Mucosa of stomach (tissue), 1 donor: ENCODE results near the gene ZNF710.

ENCODE experiments used
- H3K27me3 ChIP-seq: one replicate; pipeline ENCODE4 v1.7.0; 2013; ENCODE audit warnings: mild to moderate bottlenecking, low read length; ENCODE audit not compliant: control insufficient read depth, insufficient read depth
- H3K36me3 ChIP-seq: one replicate; pipeline ENCODE4 v1.7.0; 2013; ENCODE audit warnings: low read length; ENCODE audit not compliant: control insufficient read depth, insufficient read depth
- H3K4me1 ChIP-seq: one replicate; pipeline ENCODE4 v1.7.0; 2013; ENCODE audit warnings: mild to moderate bottlenecking, low read length; ENCODE audit not compliant: control insufficient read depth, insufficient read depth
- H3K4me3 ChIP-seq: one replicate; pipeline ENCODE4 v1.7.0; 2013; ENCODE audit warnings: low read length
- H3K9ac ChIP-seq: one replicate; pipeline ENCODE4 v1.7.0; 2013; ENCODE audit warnings: mild to moderate bottlenecking, low read length, moderate library complexity
- H3K9me3 ChIP-seq: one replicate; pipeline ENCODE4 v1.7.0; 2013; ENCODE audit warnings: mild to moderate bottlenecking, low read length, moderate library complexity; ENCODE audit not compliant: control insufficient read depth
- donor health status: Pancreatic carcinoma.

Gene ZNF710

GRCh38 chr15:90037961-90038631 lies 37.0 kb downstream of the ZNF710 start:
- Histone ChIP-seq H3K4me3 (no peak overlapping the region), H3K9ac (no peak overlapping the region), H3K36me3 (no peaks in the 10 kb centered on the region), H3K9me3 (no peaks in the 10 kb centered on the region), H3K27me3 (no peaks in the 10 kb centered on the region), H3K4me1 (peaks cover 79% of the 10 kb centered on the region)

DNA sequence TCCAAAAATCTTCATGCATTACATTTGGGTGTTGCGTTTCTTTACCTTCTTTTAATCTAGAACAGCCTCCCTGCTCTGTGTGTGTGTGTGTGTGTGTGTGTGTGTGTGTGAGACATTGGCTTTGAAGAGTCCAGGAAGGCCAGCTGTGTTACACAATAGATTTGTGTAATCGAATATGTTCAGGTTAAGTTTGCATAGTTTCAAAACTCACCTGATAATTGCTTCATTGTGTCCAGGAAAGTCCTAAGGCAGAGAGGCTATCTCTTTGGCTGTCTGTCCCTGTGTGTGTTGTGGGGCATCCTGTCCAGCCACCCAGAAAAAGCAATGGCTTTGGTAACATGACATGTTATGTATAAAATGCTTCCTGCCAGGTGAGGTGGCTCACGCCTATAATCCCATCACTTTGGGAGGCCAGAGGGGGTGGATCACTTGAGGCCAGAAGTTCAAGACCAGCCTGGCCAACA lies 37.5 kb downstream of the ZNF710 start:
- no peaks in the 10 kb centered on the region for H3K9me3 ChIP-seq
- no peak overlapping the region for H3K9ac ChIP-seq
- H3K4me1 ChIP-seq: peaks cover 73% of the 10 kb centered on the region
- no peak overlapping the region for H3K4me3 ChIP-seq
- no peaks in the 10 kb centered on the region for H3K36me3 ChIP-seq
- no peaks in the 10 kb centered on the region for H3K27me3 ChIP-seq

GRCh38 chr15:90039996-90040395 lies 38.9 kb downstream of the ZNF710 start:
- Histone ChIP-seq H3K27me3 (no peaks in the 10 kb centered on the region), H3K4me1 (peaks cover 68% of the 10 kb centered on the region), H3K36me3 (no peaks in the 10 kb centered on the region), H3K4me3 (no peak overlapping the region), H3K9me3 (no peaks in the 10 kb centered on the region), H3K9ac (no peak overlapping the region)

DNA sequence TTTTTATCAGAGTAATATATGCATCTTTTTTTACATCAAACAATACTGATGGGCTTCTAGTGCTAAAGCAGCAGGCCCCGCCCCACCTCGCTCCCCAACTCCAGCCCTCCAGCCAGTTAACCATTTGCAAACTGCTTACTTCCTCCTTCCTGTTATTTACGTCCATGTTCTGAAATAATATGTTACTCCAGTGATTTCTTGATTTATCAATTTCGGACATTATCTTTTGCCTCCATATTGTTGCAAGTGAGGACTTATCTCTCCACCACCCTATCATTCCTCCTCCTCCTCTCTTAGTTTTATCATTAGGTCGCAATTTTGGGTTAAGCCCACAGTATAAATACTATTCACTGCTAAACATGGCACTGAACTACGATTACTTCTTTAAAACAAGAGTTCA lies 39.5 kb downstream of the ZNF710 start:
- H3K4me3 ChIP-seq: no peak overlapping the region
- peak overlapping the region; percentile 9 for H3K9ac ChIP-seq
- no peaks in the 10 kb centered on the region for H3K9me3 ChIP-seq
- no peaks in the 10 kb centered on the region for H3K27me3 ChIP-seq
- H3K4me1 ChIP-seq: peaks cover 67% of the 10 kb centered on the region
- H3K36me3 ChIP-seq: no peaks in the 10 kb centered on the region

GRCh38 chr15:90042356-90042755 lies 41.2 kb downstream of the ZNF710 start:
- peaks cover 69% of the 10 kb centered on the region for H3K4me1 ChIP-seq
- H3K36me3 ChIP-seq: no peaks in the 10 kb centered on the region
- H3K4me3 ChIP-seq: no peak overlapping the region
- H3K27me3 ChIP-seq: no peaks in the 10 kb centered on the region
- H3K9ac ChIP-seq: no peak overlapping the region
- no peaks in the 10 kb centered on the region for H3K9me3 ChIP-seq

- Histone ChIP-seq H3K27me3 (no peaks in the 10 kb centered on the region), H3K4me3 (no peak overlapping the region), H3K36me3 (no peaks in the 10 kb centered on the region), H3K4me1 (peaks cover 69% of the 10 kb centered on the region), H3K9ac (no peak overlapping the region), H3K9me3 (no peaks in the 10 kb centered on the region)
Measured at GRCh38 chr15:90042766-90043529, 41.8 kb downstream of the ZNF710 start.

- H3K36me3 ChIP-seq: no peaks in the 10 kb centered on the region
- peaks cover 69% of the 10 kb centered on the region for H3K4me1 ChIP-seq
- H3K9me3 ChIP-seq: no peaks in the 10 kb centered on the region
- no peak overlapping the region for H3K9ac ChIP-seq
- no peaks in the 10 kb centered on the region for H3K27me3 ChIP-seq
- no peak overlapping the region for H3K4me3 ChIP-seq
Measured at GRCh38 chr15:90043530-90044010, 42.4 kb downstream of the ZNF710 start.

GRCh38 chr15:90044191-90044590 lies 43.1 kb downstream of the ZNF710 start:
- peaks cover 68% of the 10 kb centered on the region for H3K4me1 ChIP-seq
- H3K9ac ChIP-seq: no peak overlapping the region

GRCh38 chr15:90044916-90045371 lies 43.8 kb downstream of the ZNF710 start:
- Histone ChIP-seq H3K27me3 (no peaks in the 10 kb centered on the region), H3K9ac (no peak overlapping the region), H3K4me1 (peaks cover 62% of the 10 kb centered on the region), H3K9me3 (no peaks in the 10 kb centered on the region), H3K36me3 (no peaks in the 10 kb centered on the region), H3K4me3 (no peak overlapping the region)

More at GRCh38 chr15:90044191-90044590, 43.1 kb downstream of the ZNF710 start:
- Histone ChIP-seq H3K9me3 (no peaks in the 10 kb centered on the region), H3K4me3 (no peak overlapping the region), H3K36me3 (no peaks in the 10 kb centered on the region), H3K27me3 (no peaks in the 10 kb centered on the region)

DNA sequence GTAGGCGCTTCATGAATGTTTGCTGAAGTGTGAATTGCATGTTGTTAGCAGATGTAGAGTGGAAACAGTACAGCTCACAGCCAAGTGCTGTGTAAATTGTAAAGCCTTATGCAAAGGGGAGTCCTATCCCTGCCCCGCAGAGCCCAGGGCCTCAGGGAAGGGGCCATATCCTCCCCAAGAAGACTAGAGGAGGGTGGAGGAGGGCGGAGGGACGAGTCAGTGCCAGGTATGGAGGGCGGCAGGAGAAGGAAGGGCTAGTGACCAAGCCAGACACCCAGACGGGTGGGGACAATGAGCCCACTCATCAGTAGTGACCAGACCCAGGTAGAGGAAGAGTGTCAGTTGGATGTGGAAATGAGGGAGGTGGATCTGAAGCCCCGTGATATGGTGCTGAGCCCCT lies 45.2 kb downstream of the ZNF710 start:
- Histone ChIP-seq H3K9ac (no peak overlapping the region), H3K4me3 (no peak overlapping the region), H3K4me1 (peaks cover 55% of the 10 kb centered on the region), H3K36me3 (no peaks in the 10 kb centered on the region), H3K27me3 (no peaks in the 10 kb centered on the region), H3K9me3 (no peaks in the 10 kb centered on the region)

- Histone ChIP-seq H3K4me1 (peaks cover 55% of the 10 kb centered on the region), H3K36me3 (no peaks in the 10 kb centered on the region), H3K4me3 (no peak overlapping the region), H3K27me3 (no peaks in the 10 kb centered on the region), H3K9me3 (no peaks in the 10 kb centered on the region), H3K9ac (peak overlapping the region; percentile 16)
Measured at GRCh38 chr15:90046911-90047392, 45.8 kb downstream of the ZNF710 start.

DNA sequence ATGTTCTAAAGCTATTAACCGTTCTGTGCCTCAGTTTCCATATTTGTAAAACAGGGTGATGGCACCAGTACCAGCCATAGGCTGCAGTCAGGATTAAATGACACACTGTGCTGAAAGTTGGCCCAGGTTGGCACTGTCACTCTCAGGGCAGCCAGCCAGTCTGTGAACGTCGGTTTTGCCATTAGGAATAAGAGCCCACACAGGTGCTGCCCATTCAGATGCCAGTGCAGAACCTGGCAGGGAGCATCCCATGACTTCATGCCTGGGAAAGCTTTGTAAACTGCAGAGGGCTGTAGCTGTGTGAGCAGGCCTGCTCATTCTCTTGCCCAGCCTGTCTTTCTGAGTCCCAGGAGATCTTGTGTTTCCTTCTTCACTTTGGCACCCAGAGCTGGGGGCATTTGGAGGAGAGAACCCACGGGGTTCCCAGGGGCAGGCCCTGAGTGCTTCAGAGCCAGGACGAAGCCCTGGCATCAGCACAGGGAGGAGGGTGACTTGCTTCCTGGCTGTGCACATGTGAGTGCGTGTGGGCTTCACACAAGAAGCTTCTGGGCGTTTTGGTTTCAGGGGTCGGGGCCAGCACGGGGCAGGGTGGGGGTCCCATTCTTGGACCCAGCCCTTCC lies 46.9 kb downstream of the ZNF710 start:
- H3K9ac ChIP-seq: no peak overlapping the region
- peaks cover 55% of the 10 kb centered on the region for H3K4me1 ChIP-seq
- H3K9me3 ChIP-seq: no peaks in the 10 kb centered on the region
- no peaks in the 10 kb centered on the region for H3K27me3 ChIP-seq
- H3K36me3 ChIP-seq: no peaks in the 10 kb centered on the region
- no peak overlapping the region for H3K4me3 ChIP-seq
